NCI-H128 (cell line): ENCODE results near the gene TTC9B.

Experiments used
- DNase-seq: peaks from one replicate; lab custom pipeline; 2025; ENCODE audit not compliant: unreplicated experiment; lab: John Stamatoyannopoulos, UW

Gene TTC9B

DNA sequence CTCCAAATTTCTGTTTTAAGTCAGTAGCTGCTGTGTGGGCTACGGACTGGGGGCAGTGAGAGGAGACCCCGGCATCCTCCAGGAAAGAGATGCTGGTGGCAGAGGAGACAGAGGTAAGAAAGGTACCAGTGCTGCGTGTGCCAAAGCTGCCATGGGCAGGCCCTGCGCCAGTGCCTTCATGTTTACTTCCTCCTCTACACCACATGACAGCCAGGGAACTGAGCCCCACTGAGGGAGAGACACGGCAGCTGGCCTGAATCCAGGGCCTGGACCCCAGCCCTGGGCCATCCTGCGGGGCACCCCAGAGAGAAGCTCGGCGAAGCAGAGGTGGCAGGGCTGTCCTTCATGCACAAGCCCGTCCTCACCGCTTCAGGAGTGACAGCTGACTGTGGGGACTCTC lies 31.0 kb upstream of the TTC9B start:
- no peak for DNase-seq

DNA sequence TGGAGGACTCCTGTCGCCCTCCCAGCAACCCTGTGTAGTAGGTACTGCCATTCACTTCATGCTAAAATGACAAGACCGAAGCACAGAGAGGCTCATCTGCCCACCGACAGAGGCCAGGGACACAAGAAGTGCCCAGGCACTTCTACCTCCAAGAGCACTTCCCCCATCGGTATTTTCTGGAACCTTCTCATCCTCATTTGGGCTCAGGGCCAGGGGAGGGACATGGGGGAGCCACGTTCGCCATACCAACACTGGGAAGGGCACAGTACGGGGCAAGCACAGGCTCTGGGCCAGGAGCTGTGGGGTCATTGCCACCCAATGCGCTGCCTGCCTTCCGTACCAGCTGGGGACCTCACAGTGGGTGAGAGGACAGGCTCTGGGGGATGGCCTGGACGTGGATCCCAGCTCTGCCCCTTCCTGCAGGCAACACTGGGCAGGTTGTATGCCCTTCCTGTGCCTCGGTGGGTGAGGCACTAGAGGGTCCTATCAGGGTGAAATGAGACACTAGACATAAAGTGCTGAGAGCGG lies 29.6 kb upstream of the TTC9B start:
- DNase-seq: no peak

DNA sequence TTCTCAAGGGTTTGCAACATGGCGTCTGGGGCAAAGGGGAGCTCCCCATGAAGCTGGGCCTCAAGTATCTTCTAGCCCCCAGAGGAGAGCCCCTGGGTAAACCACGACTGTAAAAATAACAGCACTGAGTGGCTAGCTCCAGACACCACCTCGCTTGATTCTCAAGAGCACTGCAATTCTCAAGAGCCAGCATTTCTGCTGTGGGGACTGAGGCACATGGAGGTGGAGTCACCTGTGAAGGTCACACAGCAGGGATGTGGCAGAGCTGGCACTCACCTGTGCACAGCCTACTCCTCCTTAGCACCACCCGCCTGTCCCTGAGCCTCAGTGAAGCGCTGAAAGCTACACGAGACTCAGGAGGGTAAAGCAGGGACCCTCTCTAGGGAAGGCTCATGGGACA lies 29.0 kb upstream of the TTC9B start:
- DNase-seq: no peak

DNA sequence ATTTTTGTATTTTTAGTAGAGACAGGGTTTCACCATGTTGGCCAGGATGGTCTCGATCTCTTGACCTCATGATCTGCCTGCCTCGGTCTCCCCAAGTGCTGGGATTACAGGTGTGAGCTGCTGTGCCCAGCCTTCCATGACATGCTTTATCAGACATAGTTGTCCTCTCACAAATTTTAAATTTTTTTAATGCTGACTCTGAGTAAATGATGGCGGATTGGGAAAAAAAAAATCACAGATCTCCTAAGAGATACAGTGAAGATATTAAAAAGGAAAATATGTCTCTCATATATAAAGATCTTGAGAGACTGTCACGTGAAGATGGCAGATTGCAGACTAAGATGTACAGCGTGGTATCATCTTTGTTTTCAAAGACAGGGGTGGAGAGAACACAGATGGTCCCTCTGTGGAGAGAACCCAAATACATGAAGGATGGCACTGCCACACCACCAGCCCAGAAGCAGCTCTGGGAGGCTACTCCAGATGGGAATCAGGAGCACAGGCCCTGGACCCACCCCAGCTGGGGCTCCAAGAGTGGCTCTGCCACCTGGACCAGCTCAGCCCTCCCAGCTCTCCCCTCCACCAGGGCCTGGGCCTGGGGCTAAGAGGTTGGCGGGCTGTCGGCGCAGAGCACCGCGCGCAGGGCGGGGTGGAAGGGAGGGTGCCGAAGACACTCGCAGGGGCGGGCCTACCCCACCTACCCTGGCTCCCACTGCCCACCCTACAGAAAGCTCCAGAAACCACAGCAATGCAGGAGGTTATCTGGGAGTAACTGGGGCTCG lies 28.3 kb upstream of the TTC9B start:
- no peak for DNase-seq

DNA sequence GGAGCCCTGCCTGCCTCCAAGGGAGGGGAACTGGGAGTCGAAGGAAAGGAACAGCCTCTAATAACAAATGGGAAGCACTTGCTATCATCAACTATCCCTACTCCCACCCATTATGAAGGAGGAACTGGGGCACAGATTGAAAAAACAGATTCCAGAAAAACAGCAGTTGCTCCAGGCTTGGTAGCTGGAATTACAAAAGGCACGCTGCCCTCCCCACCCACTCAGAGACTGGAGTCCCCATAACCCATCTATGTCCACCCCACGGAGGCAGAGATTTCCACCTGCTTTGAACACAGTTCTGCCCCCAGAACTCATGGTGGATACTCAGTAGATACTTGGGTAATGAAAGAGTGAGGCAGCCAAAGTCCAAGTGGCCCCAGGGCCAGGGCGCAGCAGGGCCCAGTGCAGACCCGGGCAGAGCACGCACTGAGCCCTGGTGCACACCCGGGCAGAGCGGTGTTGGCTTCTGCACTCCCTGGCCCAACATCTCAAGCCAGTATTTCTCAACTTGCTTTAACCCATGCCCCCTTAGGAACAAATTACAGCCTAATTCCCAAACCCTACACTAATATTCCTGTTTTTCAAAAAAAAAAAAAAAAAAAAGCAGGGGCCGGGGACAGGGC lies 27.4 kb upstream of the TTC9B start:
- DNase-seq: no peak

DNA sequence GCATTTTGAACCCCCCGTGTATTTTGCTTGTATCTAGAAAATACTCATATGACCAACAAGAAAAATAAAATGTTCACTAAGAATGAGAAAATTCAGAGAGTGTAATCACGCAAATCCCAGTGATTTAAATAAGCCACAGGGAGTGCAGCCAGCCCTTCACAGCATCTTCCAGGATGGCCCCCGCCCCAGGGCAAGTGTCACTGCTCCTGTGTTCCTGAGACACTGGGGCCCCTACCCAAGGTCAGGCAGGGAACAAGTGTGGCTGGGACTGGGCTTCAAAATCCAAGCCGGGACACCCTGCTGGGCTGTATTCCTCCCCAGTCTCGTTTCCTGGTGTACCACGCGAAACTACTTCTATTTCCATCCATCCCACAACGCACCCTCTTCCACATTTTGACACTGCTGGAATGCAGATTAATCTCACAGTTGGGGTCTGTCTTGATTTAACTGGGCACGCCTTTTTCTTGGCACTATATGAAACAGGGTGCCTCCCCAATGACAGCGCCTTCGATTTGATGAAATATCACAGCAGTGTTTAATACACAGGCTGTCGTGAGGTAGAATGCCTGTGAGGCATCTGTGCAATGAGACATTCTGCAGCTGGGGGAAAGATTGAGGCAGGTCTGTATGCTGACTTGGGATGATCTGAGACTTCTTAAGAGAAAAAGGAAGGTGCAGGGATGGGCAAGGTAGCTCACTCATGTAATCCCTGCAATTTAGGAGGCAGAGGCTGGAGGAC lies 26.6 kb upstream of the TTC9B start:
- DNase-seq: no peak

DNA sequence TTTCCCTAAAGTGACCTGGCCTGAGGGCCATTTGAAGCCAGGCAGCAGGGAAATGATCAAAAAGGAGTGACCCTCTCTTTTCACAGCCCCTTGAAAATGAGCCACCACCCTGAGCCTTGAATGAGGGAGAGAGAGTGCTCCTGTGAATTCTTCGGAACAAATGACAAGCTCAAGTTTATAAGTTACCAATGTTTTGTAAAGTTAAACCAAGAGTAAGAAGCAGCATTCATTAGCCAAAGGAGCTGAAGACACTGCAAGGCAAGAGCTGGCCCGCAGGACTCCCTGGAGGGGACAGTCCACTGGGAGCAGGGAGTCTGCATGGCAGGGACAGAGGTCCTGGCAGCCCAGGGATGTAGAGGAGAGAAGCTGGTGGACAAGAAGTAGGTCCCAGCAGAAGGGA lies 25.0 kb upstream of the TTC9B start:
- DNase-seq: no peak

DNA sequence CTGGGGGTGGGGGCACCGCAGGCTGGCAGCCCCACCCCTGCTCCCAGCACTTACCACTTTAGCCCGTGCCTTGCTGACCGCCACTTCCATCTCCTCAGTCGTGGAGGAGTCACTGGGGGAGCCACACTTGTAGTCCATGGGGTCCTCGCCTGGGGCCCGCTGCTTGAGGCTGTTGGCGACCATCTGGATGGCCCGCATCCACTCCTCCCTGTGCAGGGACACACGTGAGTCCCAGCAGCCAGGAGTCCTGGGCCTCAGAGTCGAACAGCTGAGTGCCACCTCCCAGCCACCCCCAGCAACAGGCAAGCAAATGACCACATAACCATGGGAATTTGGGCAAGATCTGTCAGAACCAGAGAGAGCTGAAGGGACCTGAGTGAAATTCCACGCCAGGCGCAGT lies 24.3 kb upstream of the TTC9B start:
- no peak for DNase-seq

DNA sequence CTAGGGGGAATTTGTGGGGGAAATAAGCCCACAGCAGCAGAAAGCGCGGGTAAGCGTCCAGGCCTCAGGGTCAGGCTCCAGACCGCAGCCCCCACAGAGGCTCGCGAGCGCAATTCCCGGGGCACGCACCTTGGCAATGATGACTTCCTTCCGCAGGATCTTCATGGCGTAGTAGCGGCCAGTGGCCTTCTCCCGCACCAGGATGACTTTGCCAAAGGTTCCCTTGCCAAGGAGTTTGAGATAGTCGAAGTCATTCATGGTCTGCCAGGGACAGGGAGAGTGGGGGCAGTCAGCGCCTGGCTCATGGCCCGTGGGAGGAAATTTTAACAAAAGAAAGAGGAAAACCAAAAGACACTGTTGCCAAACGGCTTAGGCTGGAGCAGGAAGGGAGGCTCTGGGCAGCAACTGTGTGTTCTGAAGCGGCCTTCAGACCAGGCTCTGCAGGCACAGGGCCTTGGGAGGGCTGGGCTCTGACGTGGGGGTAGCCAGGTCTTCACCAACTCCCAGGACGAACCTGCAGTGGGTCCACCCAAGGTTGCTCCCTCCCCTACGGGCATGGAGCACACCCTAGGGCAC lies 23.7 kb upstream of the TTC9B start:
- DNase-seq: no peak

DNA sequence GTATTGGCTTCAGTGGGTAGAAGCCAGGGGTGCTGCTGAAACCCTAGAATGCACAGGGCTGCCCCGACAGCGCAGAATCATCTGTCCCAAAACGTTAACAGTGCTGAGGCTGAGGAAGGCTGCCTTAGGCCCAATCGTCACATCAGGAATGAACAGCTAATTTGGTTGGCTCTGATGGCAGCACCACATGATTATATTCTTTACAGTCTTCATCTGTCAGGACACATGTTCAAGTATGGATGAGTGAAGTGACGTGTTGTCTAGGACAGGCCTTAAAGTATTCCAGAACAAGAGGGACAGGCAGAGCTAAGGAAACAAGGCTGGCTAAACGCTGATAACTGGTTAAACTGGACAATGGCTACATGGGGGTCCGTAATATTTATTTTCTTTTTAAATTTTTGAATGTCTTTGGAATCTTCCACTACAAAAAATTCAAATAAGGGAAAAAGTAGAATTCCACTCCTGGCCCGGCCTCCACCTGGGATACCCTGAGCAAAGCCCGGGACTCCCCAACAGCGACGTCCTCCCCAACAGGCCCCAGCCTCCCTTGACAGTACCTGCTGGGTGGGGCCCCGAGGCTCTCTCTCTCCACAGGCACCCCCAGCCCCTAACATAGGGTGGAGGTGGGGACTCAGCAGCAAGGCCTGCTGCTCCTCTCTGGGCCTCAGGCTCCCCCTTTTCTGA lies 23.1 kb upstream of the TTC9B start:
- DNase-seq: no peak

DNA sequence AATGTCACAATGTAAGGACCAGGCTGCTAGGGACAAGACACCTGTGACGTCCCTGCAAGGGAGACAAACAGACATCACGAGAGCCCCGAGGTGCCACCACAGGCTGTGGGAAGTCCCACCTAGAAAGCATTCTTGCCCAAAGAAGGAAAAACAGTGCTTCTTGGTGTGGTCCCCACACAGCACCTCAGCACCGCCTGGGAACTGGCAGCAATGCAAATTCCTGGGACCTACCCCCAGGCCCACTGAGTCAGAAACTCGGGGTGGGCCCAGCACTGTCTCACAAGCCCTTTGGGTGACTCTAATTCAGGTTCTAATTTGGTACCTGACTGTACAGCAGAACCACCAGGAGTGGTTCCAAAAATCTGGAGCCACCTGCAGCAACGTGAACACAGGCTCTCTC lies 22.1 kb upstream of the TTC9B start:
- no peak for DNase-seq

DNA sequence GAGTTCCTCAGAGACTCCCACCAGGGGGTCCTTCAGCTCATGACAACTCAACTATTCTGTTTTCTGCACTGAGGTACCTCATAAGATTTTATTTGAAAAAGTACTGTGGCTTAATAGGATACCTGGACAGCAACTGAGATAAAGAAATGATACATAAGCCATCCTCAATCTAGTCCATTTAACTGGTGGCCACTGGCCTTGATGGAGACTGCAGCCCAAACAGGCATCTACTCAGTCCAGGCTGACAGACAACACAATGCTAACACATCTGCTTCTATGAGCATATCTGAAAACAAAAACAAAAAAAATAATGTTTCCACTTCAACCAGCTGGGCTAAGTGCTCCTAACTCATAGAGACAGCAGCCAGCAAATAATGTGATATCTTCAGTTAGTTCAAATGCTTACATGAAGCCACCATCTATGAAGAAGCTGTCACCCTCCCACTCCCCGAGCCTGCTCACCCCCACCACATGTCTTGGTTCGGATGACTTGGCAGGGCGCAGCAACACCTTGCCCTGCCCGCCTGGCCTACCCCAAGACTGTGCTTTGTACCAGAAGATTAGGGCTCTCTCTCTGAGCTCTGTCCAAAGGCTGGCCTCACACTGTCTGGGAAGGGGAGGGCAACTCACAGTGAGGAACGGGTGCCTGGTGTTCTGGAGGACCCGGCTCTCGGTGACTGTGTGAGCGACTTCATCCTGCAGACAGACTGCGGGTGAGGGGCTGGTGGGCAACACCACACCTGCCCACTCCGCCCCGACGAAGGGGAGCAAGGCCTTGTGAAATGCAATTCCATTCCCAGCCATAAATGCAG lies 21.4 kb upstream of the TTC9B start:
- DNase-seq: no peak

DNA sequence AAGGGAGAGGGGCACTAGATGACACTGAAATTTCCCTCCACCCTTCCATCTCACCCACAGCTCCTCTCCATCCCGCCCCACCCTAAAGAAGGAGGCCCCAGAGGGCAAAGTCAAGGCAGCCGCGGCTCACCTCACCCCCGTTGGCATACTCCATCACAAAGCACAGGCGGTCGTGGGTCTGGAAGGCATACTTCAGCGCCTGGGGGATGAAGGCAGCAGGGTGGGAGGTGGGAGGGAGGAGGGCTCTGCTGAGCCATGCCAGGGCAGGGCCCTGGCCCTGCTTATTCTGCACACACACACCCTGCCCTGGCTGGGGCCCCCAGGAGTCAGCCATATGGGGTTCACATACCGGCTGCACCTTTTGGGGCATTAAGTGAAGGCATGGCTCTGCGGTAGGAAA lies 20.6 kb upstream of the TTC9B start:
- no peak for DNase-seq

DNA sequence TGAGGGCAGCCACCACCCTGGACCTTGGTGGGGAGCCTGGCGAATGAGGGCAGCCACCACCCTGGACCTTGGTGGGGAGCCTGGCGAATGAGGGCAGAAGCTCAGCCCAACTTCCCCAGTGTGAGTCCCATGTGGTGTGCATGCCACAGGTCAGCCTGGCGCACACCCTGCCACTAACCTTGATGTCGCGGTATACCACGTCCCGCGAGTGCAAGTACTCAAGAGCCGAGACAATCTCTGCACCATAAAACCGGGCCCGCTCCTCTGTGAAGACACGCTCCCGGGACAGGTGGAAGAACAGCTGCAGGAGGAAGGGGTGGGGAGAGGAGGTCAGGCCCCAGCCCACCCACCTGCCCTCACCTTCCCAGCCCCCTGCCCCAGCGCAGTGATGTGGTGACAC lies 19.6 kb upstream of the TTC9B start:
- no peak for DNase-seq

DNA sequence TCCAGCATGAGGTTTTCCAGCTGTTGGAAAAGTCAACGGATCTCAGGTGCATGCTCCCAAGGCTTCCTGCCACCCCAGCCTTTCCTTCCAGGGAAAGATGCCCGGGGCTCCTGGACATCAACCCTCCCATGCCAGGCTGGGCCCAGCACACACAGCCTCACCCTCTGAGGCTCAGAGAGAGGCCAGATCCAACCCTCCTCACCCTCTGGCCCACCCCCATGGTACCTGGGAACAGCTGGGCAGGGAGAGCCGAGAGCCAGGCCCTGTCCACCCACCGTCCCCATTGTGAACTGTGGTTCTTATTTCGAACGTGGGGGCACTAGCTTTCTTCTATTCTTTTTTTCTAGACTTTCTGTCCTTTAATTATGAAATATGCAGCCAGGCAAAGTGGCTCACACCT lies 18.2 kb upstream of the TTC9B start:
- no peak for DNase-seq

DNA sequence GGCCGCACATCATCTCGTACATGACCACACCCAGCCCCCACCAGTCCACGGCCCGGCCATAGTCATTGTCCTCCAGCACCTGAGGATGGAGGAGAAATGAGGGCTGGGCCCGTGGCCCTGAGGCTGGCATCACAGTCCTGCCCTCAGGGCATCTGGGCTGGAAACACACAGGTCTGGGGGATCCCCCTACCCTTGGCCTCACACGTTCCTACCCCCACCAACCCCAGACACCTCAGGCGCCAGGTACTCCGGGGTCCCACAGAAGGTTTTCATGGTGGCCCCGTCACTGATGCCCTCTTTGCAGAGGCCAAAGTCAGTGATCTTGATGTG lies 17.8 kb upstream of the TTC9B start:
- no peak for DNase-seq

DNA sequence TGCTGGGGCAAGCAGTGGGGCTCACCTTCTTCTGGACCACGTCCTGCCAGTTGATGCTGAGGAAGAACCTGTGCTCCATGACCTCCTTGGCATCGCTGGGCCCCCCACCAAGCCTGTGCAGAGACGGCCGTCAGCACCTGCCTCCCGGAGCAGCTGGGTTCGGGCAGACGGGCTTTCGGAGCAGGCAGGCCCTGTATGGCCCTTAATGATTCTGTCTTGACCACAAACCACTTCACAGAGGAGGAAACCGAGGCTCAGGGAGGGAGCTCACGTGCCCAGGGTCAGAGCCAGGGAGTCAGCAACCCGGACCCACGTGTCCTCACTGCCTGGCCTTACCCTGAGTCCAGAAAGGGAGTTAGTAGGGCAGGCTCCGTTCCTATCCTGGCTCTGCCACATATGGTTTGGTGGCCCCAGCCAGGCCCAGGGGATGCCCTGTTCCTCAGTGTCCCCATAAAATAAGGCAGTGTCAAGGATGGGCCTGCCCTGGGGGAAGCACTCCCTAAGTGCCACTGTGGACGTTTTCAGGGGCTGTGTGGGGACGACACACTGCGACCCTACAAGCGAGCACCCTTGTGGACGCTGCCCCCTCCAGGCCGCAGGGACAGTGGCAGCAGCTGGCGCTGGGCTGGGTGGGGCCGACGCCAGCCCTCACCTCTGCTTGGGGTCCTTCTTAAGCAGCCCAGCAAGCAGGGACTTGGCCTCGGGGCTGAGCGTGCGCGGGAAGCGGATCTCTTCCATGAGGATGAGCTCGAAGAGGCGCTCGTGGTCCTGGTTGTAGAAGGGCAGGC lies 17.2 kb upstream of the TTC9B start:
- no peak for DNase-seq

DNA sequence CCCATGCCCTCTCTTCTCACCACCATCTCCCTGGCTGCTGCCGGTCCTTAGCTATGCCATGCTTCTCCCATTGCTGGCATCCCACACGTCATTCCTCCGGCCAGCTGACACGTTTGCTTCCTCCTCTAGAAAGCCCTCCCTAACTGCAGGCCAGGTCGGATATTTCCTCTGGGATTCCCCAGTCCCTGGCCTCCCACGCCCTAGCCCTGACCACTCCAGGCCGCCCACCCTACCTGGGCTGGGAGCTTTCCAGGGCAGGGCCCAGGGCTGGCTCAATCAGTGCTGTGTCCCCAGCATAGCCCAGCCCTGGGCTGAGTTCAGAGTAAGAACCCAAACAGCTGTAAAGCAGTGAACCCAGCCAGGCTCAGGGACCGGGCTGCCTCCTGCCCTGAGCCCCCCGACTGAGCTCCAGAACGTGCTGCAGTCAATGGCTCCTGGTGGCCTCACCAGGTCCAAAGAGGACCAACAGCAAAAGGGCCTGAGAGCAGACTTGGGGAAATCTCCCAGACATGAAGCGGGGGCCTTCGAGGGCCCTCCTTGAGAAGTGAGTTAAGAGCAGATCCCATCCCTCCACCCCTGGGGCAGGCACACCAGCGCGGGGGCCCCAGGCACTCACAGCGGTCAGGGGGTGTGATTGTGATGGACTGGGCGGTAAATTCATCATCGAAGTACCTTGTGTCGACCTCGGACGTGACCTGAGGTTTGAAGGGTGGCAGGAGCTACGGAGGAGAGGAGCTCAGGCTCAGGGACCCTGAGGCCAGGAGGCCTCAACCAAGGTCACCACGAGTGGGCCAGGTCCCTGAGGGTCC lies 16.4 kb upstream of the TTC9B start:
- no peak for DNase-seq
